Uterus (tissue), 2 donors: ENCODE measurements around the gene SLC38A1.

Experiments used
- CTCF ChIP-seq, 4 experiments: fragments of 200-600 bp in 2 of 4; fragments of 450-650 bp in 2 of 4; sonication (generic) in 2 of 4; IDR thresholded peaks; one replicate each; pipeline ENCODE4 v1.5.1; 2016 to 2019; ENCODE audit warnings: antibody characterized with exemption in 4 of 4, mild to moderate bottlenecking in 2 of 4, moderate library complexity in 1 of 4
- POLR2A ChIP-seq, 2 donors: fragments of 450-650 bp; IDR thresholded peaks; one replicate each; pipeline ENCODE4 v1.6.1; 2016; ENCODE audit warnings: antibody characterized with exemption in 2 of 2, mild to moderate bottlenecking in 1 of 2, moderate library complexity in 1 of 2

GRCh38 chr12:46267825-46268582 lies 839 bp downstream of the SLC38A1 start:
- no peak for TF ChIP-seq CTCF (IDR thresholded peaks at IDR 0.05)
- TF ChIP-seq POLR2A (IDR thresholded peaks at IDR 0.05), result peak in 1 of 2 donors; percentile 7
